EL (cell line): ENCODE results near the gene PROSER2.
"Not testable (repeated sequence)": the region's sequence is repeated elsewhere in the genome, so short reads cannot be mapped to it uniquely, and the experiment has no call there.

Experiments
- DNase-seq: peaks from one replicate; pipeline ENCODE4 v3.0.0-alpha.2; 2016

Gene PROSER2

DNA sequence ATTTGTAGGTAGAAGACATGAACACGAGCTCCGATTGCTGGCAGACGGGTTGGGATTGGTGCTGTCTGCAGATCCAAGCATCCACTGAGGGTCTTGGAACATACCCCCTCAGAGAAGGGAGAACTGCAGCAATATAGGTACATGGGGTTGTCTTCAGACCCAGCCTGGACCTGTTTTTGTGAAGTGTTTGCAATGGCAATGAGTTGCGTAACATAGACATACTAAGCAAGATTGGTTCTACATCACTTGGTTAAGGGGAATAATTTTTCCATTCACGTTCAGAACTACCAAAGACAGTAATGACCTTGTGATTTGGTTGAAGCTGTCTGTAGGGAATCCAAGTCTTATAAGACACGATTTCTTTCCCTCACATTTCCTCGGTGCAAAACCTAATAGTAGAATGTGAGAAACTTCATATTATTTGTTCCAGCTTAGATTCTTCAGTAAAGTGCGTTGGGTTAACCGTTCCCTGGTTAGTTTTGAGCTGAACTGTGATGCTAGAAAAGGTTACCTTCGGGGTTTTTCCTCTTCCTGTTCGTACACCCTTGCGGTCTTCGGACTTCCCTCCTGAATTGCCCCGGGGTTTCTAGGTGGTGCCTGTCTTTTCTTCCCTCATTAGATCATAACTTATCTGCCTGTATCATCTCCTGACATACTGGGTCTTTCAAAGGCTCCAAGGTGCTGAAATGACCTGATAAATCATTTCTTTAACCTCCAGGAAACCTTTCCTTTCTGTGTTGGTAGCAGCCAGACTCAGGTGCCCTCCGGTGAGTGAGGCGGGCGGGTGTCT lies 14.4 kb downstream of the PROSER2 start:
- no peak for DNase-seq

DNA sequence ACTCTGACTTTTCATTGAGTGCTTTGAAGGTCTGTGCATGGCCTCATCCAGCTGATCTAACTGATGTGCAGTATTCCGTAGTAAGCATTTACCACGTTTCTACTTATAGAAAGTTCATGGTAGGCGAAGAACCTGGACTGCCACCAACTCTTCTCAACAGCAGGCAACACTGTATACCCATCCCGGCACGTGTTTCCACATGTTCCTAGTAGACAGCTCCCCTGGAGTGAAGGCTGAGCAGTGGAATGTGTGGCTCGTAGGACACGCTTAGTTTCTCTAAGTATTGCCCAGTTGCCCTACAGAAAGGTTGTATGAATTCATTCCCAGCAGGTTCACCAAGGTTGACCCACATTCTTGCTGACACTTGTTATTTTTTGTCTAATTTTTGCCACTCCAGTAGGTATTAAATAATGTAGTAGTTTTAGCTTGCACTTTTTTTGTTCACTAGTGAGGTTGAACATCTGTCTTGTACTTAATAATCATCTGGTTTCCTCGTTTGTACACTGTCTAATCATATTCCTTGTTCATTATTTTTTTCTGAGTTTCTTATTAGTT lies 15.2 kb downstream of the PROSER2 start:
- no peak for DNase-seq

DNA sequence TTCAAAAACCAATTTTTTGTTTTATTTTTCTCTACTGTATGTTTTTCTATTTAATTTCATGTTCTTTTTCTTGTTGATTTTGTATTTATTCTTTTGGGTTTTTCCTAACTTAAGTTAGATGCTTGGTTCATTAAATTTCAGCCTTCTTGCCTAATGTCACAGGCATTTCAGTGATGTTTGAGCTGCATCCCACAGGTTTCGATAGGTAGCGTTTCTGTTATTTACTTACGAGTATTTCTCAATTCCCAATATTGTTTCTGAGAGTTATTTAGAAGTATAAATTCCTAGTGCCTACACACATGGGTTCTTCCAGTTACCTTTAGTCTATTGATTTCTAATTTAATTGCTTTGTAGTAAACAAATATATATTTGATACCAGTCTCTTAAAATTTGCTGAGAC lies 18.2 kb downstream of the PROSER2 start:
- no peak for DNase-seq

DNA sequence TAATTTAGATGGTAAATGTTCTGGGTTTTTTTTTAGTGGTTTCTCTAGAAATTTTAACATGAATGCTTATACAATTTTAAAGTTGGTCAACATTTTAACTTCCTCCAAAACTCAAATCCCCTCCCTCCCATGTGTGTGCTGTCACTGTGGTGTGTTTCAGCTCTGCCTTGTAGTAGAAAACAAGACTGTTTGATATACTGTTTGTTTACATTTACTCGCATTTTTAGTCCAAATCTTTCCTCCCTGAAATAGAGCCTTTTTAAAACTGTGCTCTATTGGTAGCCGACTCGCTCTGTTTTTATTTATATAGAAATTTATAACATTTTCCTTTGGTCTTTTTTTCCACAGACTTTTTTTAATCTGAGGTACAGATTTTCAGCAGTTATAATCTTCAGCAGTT lies 19.3 kb downstream of the PROSER2 start:
- no peak for DNase-seq

GRCh38 chr10:11845113-11845512 lies 22.0 kb downstream of the PROSER2 start:
- no peak for DNase-seq

GRCh38 chr10:11846542-11846941 lies 23.4 kb downstream of the PROSER2 start:
- DNase-seq = no peak

GRCh38 chr10:11849277-11849676 lies 26.1 kb downstream of the PROSER2 start:
- no peak for DNase-seq

DNA sequence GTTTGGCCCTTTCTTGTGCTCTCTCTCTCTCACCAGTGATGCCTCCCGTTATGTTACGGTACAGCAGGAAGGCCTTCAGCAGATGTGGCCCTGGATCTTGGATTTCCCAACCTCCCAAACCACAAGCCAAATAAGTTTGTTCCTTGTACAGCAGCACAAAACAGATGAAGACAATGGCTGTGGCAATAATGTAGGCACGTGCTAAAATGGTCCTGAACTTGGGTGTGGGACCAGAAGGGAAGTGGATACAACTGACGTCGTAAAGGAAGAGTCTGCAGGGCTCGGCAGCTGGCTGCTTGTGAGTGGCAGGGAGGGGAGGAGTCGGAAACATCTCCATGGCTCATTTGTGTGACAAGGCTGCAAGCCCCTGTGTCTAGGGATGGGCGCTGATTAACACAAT lies 26.8 kb downstream of the PROSER2 start:
- DNase-seq = no peak

- DNase-seq = no peak
Observed at GRCh38 chr10:11851910-11852309, 28.8 kb downstream of the PROSER2 start.

- DNase-seq = not testable (repeated sequence)
Observed at GRCh38 chr10:11852637-11853036, 29.5 kb downstream of the PROSER2 start.

GRCh38 chr10:11853468-11853867 lies 30.3 kb downstream of the PROSER2 start:
- no peak for DNase-seq

DNA sequence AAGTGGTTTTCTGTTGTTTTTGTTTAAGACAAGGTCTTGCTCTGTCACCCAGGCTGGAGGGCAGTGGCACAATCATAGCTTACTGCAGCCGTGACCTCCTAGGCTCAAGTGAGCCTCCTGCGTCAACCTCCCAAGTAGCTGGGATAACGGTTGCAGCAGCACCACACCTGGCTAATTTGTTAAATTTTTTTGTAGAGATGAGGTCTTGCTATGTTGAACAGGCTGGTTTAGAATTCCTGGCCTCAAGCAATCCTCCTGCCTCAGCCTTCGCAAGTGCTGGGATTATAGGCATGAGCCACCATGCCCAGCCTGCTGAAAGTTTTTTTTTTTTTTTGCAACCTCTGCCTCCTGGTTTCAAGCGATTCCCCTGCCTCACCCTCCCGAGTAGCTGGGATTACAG lies 31.1 kb downstream of the PROSER2 start:
- DNase-seq = no peak

- DNase-seq = no peak
Observed at GRCh38 chr10:11856089-11856488, 32.9 kb downstream of the PROSER2 start.

DNA sequence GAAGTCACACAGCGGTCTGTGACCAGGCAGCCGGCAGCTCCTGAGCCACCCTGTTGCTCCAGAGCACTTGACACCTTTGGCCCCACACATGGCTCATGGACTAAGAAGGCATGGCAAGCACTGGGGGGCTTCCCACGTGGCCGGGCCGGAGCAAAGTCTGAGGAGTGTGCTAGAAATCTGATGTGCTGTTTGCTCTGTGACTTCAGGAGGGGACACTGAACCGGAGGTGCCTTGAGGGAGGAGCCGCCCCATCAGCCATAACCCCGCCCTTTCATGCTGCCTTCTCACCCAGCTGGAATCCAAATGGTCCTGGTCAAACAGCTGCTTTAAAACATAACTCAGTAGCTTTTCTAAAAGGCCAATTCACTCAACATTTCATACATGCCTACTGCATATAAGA lies 33.5 kb downstream of the PROSER2 start:
- DNase-seq = peak; percentile 22

DNA sequence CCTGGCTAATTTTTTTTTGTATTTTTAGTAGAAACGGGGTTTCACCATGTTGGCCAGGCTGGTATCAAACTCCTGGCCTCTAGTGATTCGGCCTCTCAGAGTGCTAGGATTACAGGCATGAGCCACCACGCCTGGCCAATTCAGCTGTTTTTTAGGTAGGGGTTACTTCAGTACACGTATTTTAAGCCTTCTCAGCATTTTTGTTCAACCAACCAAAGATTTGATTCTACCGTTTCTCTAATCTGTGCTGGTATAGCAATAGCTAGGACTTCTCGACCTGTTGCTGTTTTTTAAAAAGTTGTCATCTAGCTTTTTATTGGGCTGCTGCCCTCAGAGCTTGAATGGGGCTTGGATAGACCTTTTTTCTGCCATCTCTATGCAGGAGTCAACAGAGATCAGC lies 34.9 kb downstream of the PROSER2 start:
- DNase-seq = no peak

- DNase-seq = no peak
Observed at GRCh38 chr10:11861341-11861740, 38.2 kb downstream of the PROSER2 start.

DNA sequence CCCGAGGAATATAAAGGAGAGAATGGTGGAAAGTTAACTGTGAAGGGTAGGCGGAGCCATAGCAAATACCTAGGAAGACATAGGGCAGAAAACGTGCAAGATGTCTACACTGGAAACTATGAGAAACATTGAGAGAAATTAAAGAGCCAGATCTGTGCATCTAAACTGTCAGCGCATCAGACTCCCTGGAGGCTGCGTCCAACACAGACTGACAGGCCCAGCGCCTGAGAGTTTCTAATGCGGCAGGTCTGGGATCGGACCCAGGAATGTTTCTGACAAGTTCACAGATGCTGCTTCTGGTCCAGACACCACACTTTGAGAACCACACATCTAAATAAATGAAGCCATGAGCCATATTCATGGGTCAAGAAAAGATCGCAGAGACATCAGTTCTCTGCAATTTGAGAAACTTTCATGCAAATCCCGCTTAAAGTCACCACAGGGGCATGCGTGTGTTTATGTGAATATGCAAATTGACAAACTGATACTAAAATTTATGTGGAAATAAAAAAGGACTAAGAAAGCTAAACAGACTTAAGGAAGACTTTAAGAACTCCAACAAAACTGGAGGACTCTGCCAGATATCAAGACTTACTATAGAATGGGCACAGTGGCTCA lies 38.8 kb downstream of the PROSER2 start:
- no peak for DNase-seq

- no peak for DNase-seq
Observed at GRCh38 chr10:11863353-11864109, 40.4 kb downstream of the PROSER2 start.

DNA sequence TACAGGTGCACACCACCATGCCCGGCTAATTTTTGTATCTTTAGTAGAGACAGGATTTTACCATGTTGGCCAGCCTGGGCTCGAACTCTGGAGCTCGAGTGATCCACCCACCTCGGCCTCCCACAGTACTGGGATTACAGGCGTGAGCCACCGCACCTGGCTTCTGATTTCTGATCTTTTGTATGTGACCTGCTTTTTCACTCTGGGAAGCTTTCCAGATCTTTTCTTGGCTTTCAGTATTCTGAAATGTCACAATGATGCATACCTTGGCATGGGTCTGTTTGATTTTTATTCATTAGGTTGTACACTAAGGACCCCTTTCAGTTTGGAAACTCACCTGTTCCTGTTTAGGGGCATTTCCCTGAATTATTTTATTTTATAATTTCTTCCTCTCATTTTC lies 41.6 kb downstream of the PROSER2 start:
- no peak for DNase-seq

DNA sequence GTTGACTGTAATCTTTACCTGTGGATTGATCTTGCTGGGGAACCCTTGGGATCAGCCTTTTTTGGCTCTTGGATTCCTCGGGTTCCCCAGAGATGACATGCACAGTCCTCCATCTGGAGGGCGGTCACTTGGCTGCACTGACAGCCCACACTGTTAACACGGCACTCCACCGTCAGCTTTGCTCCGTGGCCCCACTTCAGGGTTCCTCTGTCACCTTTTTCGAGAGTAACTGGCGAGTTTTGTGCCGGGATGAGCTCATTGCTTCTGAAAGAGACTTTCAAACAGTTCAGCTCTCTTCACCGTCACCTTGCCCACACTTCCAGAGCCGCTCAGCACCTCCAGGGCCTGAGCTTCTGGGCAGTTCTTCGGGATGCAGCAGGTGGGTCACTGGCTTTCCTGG lies 42.4 kb downstream of the PROSER2 start:
- no peak for DNase-seq

GRCh38 chr10:11866199-11866925 lies 43.2 kb downstream of the PROSER2 start:
- no peak for DNase-seq

- no peak for DNase-seq
Observed at GRCh38 chr10:11869219-11869618, 46.1 kb downstream of the PROSER2 start.
